Vagina (tissue), 2 donors: ENCODE results near the gene GPR55. TPM values are rescaled to one million over a fixed set of nuclear protein-coding genes. Genes with fewer than 3 reads are reported as not detected.

Source experiments
- DNase-seq, 2 donors: peaks; one replicate each; pipeline ENCODE4 v3.0.0-alpha.2; 2017; ENCODE audit errors: extremely low spot score in 2 of 2
- H3K27ac ChIP-seq: fragments of 200-600 bp; sonication (generic); one replicate; pipeline ENCODE4 v1.5.1; 2019
- H3K27me3 ChIP-seq: fragments of 200-600 bp; sonication (generic); one replicate; pipeline ENCODE4 v1.5.1; 2019
- H3K36me3 ChIP-seq, 2 donors: fragments of 200-600 bp; sonication (generic); one replicate each; pipeline ENCODE4 v1.5.1; 2017 to 2019
- H3K4me1 ChIP-seq: fragments of 200-600 bp; sonication (generic); one replicate; pipeline ENCODE4 v1.5.1; 2019
- H3K4me3 ChIP-seq, 2 donors: fragments of 200-600 bp; sonication (generic); 1 replicate in 1 of 2; 2 replicates in 1 of 2; pipeline ENCODE4 v1.5.1; 2016 to 2019
- H3K9me3 ChIP-seq: fragments of 200-600 bp; sonication (generic); one replicate; pipeline ENCODE4 v1.5.1; 2019
- POLR2A ChIP-seq, 2 donors: fragments of 450-650 bp; IDR thresholded peaks; one replicate each; pipeline ENCODE4 v1.6.1; 2017; ENCODE audit warnings: antibody characterized with exemption in 2 of 2, mild to moderate bottlenecking in 2 of 2, moderate library complexity in 2 of 2
- POLR2AphosphoS5 ChIP-seq, 2 donors: sonication (generic); formaldehyde crosslinking; IDR thresholded peaks; one replicate each; pipeline ENCODE4 v1.9.0; 2017; ENCODE audit warnings: antibody characterized with exemption in 2 of 2, mild to moderate bottlenecking in 2 of 2, low read depth in 1 of 2; ENCODE audit not compliant: insufficient read depth in 1 of 2
- intact Hi-C: fragments of 100-400 bp; cut with DNase I; formaldehyde crosslinking; loops from one replicate; pipeline ENCODE4 v1.15.1; 2023
- total RNA-seq: library from RNA; depleted of rRNA; stranded (reverse); fragments of >200 nt; gene quantifications from one replicate; pipeline ENCODE4 v1.2.3, GENCODE V29; 2016
- TF ChIP-seq, protein P1 (sequence below), 3 experiments: fragments of 450-650 bp in 2 of 3; fragments of 200-600 bp in 1 of 3; sonication (generic) in 1 of 3; IDR thresholded peaks; one replicate each; pipeline ENCODE4 v1.5.1; 2017 to 2019; ENCODE audit warnings: antibody characterized with exemption in 3 of 3, mild to moderate bottlenecking in 2 of 3, moderate library complexity in 2 of 3

The GPR55 gene
- total RNA-seq, 1 donor from 2014 or later: 2.7 TPM

DNA sequence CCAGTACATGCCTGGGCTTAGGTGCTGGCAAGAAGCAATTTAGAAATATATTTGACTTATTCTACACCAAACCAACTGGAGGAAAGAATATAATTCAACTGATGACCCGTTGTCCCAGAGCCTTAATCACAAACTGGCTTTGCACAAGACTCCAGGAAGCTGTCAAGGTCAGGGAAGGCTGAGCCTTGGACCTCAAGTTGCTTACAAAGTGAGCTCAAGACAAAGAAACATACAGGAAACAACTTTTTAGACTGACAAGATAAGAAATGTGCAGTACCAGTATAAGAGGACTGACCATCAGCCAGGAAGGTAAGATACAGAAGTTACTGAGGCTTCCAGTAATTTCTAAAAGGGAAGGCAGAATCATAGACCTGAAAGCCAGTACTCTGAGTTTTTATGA lies 35.0 kb upstream of the GPR55 start:
- intact Hi-C loops: no loop called here
- H3K9me3 ChIP-seq: no peaks in the 10 kb centered on the region
- peaks cover 15% of the 10 kb centered on the region for H3K4me1 ChIP-seq
- no peaks in the 10 kb centered on the region for H3K36me3 ChIP-seq
- H3K27ac ChIP-seq: no peak overlapping the region
- TF ChIP-seq, protein P1, sequence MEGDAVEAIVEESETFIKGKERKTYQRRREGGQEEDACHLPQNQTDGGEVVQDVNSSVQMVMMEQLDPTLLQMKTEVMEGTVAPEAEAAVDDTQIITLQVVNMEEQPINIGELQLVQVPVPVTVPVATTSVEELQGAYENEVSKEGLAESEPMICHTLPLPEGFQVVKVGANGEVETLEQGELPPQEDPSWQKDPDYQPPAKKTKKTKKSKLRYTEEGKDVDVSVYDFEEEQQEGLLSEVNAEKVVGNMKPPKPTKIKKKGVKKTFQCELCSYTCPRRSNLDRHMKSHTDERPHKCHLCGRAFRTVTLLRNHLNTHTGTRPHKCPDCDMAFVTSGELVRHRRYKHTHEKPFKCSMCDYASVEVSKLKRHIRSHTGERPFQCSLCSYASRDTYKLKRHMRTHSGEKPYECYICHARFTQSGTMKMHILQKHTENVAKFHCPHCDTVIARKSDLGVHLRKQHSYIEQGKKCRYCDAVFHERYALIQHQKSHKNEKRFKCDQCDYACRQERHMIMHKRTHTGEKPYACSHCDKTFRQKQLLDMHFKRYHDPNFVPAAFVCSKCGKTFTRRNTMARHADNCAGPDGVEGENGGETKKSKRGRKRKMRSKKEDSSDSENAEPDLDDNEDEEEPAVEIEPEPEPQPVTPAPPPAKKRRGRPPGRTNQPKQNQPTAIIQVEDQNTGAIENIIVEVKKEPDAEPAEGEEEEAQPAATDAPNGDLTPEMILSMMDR (IDR thresholded peaks at IDR 0.05): no peak
- TF ChIP-seq POLR2A (IDR thresholded peaks at IDR 0.05): no peak
- no peak for TF ChIP-seq POLR2AphosphoS5 (IDR thresholded peaks at IDR 0.05; ENCODE audit: insufficient read depth in 1 of 2, low read depth in 1 of 2)
- no peak for DNase-seq
- no peaks in the 10 kb centered on the region for H3K27me3 ChIP-seq
- no peak overlapping the region for H3K4me3 ChIP-seq

DNA sequence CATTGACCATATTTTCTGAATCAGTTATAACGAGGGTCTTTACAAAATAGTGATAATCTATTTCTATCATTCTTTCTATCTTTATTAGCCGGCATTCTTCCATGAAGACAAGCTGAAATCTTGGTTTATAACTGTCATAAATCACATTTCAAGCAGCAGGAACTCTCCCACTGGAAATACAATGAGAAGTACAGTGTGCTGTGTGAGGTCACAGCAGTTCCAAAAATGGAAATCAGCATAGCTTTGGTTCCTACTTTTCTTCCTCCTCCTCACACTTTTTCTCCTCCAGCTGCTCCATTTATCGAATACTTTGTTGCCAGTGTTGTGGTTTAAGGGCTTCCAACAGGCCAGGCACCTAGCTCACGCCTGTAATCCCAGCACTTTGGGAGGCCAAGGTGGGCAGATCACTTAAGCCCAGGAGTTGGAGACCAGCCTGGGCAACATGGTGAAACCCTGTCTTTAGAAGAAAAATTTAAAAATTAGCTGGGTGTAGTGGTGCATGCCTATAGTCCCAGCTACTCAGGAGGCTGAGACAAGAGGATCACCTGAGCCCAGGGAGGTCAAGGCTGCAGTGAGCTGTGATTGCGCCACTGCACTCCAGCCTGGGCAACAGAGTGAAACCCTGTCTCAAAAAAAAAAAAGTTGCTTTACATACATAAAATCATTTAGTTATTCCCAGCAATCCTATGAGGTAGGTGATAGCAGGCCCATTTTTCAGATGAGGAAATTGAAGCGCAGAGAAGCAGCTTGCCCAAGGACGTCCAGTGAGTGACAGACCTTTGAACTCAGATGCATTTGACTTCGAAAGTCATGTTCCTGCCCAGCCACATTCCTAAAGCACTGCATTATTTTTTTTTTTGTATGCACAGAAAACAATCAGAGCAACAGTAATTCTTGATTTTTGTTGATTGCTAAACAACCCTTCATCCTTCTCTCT lies 34.0 kb upstream of the GPR55 start:
- Histone ChIP-seq H3K9me3 (no peaks in the 10 kb centered on the region), H3K4me1 (peaks cover 15% of the 10 kb centered on the region), H3K4me3 (no peak overlapping the region), H3K36me3 (no peaks in the 10 kb centered on the region), H3K27ac (no peak overlapping the region), H3K27me3 (no peaks in the 10 kb centered on the region)
- DNase-seq: no peak
- no peak for TF ChIP-seq POLR2A (IDR thresholded peaks at IDR 0.05)
- no peak for TF ChIP-seq POLR2AphosphoS5 (IDR thresholded peaks at IDR 0.05; ENCODE audit: insufficient read depth in 1 of 2, low read depth in 1 of 2)
- TF ChIP-seq, protein P1 (IDR thresholded peaks at IDR 0.05): no peak
- intact Hi-C loops: no loop called here

DNA sequence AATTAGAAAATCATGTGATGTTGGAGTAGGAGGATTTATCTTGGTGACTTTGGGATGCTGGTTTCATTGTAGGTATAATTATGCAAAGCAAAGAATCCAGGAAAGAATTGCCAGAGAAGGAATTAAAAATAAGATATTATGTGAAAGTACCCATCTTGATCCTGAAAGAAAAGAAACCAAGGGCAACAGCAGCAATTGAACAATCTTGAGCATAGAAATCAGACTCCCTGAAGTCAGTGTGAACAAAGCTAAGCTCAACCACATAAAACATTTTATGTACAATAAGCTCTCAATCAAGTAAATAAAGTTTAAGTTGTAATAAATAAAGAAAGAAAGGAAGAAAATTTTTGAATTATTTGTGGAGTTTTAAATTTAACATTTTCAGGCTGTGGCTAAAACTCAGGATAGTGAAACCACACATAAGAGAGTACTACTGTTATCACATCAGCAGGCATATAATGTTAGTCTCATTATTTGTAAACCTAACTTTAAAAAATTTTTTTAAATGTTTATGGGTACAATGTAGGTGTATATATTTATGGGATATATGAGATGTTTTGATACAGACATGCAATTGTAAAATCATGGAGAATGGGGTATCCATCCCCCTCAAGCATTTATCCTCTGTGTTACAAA lies 32.8 kb upstream of the GPR55 start:
- intact Hi-C loops: no loop called here
- H3K36me3 ChIP-seq: no peaks in the 10 kb centered on the region
- no peak overlapping the region for H3K27ac ChIP-seq
- H3K27me3 ChIP-seq: no peaks in the 10 kb centered on the region
- H3K4me1 ChIP-seq: peaks cover 15% of the 10 kb centered on the region
- no peak for DNase-seq
- H3K4me3 ChIP-seq: peak overlapping the region; percentile 17 to 42
- no peaks in the 10 kb centered on the region for H3K9me3 ChIP-seq
- TF ChIP-seq POLR2AphosphoS5 (IDR thresholded peaks at IDR 0.05; ENCODE audit: insufficient read depth in 1 of 2, low read depth in 1 of 2): no peak
- TF ChIP-seq, protein P1 (IDR thresholded peaks at IDR 0.05): no peak
- TF ChIP-seq POLR2A (IDR thresholded peaks at IDR 0.05): no peak

DNA sequence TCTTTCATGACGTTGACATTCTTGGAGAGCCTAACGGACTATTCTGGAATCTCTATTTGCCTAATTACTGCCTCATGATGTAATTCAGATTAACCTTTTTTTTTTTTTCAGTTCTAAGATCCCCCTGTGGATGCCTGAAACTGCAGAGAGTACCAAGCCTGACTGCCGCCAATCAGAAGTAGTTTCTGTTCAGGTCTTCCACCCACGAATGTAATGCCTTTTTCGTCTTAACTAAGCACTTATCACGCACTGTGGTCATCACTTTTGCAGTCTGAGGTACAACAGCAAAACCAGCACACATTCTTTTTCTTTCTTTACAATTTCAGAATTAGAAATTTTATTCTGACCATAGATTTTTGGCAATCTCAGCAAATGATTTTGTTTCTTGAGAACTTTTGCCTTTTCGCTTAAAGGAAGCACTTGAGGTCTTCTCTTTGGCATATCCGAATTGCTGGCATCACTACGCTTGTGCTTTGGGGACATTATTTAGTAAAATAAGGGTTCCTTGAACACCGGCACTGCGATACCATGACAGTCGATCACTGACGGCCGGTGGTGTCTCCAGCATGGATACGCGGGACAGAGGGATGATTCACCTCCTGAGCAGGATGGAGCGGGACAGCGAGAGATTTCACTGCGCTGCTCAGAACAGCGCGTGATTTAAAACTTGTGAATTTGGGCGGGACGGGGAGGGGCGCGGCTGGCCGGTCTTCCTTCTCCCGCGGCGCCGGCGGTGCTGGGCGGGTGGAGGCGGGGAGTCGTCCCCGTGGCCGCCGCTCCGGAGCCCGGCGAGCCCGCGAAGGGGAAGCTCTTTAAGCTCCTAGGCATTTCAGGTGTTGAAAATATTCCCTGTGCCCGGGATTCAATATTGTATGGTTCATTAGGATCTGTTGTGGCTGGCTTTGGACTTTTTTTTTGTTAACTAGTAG lies 32.0 kb upstream of the GPR55 start:
- TF ChIP-seq POLR2A (IDR thresholded peaks at IDR 0.05): no peak
- TF ChIP-seq POLR2AphosphoS5 (IDR thresholded peaks at IDR 0.05; ENCODE audit: insufficient read depth in 1 of 2, low read depth in 1 of 2): peak in 1 of 2 donors; percentile 24
- no peaks in the 10 kb centered on the region for H3K27me3 ChIP-seq
- H3K36me3 ChIP-seq: no peaks in the 10 kb centered on the region
- H3K9me3 ChIP-seq: no peaks in the 10 kb centered on the region
- intact Hi-C loops: no loop called here
- peaks cover 15% of the 10 kb centered on the region for H3K4me1 ChIP-seq
- H3K27ac ChIP-seq: no peak overlapping the region
- DNase-seq: no peak
- peak overlapping the region; percentile 17 to 42 for H3K4me3 ChIP-seq

DNA sequence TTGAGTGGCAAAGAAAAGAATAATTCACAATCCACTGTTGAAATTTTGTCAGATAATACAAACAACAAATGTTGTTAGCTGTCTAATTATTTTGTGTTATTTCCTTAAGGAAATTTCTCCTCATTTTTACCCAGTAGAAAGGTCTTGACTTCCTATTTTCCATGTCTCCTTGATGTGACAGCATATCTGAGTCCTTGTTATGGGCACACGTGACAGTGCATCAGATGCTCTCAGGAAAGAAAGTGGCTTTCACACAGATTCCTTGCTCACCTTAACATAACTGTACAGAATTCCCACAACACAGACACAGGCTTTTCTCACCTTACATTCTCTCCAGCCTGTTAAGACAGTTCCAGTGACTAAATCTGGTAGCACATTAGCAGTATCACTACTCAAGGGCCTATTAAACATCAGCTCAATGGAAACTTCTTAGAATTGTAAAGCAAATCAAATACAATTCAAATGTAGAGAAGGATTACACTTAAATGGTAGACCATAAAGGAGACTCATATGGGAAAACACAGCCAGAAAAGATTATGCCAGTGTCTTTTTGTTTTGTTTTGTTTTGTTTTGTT lies 30.2 kb upstream of the GPR55 start:
- Histone ChIP-seq H3K36me3 (no peaks in the 10 kb centered on the region), H3K27ac (no peak overlapping the region), H3K27me3 (no peaks in the 10 kb centered on the region), H3K9me3 (no peaks in the 10 kb centered on the region), H3K4me1 (peaks cover 15% of the 10 kb centered on the region), H3K4me3 (no peak overlapping the region)
- DNase-seq: no peak
- intact Hi-C loops: no loop called here
- TF ChIP-seq, protein P1 (IDR thresholded peaks at IDR 0.05): no peak
- TF ChIP-seq POLR2AphosphoS5 (IDR thresholded peaks at IDR 0.05; ENCODE audit: insufficient read depth in 1 of 2, low read depth in 1 of 2) (no peak), POLR2A (IDR thresholded peaks at IDR 0.05) (no peak)
